Stimulated activated CD8-positive, alpha-beta memory T cell treated with anti-CD3 and anti-CD28 coated beads, Interleukin-4, amount 100 ng/mL, for 4 hours (primary cell): Measurements from ENCODE around the gene SPDYE4.
"Not testable (repeated sequence)": the region's sequence is repeated elsewhere in the genome, so short reads cannot be mapped to it uniquely, and the experiment has no call there.

Experiments used
- DNase-seq, 2 donors: peaks; one replicate each; pipeline ENCODE4 v3.0.0-alpha.2; 2020; ENCODE audit warnings: low read depth in 2 of 2, low spot score in 1 of 2

The SPDYE4 gene, protein sequence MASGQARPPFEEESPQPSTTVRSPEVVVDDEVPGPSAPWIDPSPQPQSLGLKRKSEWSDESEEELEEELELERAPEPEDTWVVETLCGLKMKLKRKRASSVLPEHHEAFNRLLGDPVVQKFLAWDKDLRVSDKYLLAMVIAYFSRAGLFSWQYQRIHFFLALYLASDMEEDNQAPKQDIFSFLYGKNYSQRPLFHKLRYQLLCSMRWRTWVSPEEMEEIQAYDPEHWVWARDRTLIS

DNA sequence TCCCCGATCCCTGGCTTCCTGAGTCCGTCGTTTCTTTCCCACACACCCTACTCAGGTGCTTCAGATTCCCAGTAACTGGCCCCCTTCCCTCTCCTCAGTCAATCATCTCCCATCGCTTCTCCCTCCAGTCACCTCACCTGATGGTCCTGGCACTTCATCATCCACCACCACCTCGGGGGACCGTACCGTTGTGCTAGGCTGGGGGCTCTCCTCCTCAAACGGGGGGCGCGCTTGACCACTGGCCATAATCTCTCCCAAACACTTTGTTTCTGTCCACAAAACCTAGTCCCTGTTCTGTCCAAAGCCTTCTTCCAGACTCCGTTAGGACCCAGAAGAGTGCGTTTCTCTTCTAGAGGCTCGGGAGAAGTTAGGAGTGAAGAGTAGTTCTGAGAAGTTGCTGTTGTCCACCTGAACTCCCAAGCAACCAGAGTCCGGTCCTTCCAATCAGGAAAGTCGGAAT, at the start of gene SPDYE4:
TSS of gene SPDYE4 (minus strand) at position 410 of the 460 bp plus-strand sequence. CDS start at position 246, 164 bp downstream.
- no peak for DNase-seq

DNA sequence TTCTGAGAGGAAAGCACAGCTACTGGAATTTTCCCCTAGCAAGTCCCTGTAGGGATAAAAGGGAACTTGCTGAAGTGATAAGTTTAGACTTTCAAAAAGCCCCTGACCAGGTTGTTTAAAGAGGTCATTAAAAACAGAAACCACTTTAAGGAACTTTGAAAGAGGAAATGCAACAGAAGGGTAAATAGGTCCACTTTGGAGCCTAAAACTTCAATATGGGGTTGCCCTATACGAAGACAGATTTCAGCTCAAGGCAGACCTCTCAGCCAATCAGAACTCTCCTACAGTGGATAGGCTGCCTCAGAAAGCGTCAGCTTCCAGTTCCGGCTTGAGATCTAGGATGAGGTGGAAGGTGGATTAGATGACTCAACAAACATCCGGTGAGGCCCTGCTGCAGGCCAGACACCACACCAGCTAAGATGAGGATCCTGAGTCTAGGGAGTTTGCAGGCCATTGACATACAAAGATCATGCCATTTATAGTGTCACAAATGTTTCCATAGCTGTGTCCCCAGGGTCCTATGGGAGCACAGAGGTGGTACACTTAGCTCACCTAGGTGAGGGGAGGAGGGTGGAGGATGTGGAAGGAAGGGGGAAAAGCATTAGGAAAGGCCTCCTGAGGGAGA, 48.7 kb upstream of the SPDYE4 start:
- no peak for DNase-seq

DNA sequence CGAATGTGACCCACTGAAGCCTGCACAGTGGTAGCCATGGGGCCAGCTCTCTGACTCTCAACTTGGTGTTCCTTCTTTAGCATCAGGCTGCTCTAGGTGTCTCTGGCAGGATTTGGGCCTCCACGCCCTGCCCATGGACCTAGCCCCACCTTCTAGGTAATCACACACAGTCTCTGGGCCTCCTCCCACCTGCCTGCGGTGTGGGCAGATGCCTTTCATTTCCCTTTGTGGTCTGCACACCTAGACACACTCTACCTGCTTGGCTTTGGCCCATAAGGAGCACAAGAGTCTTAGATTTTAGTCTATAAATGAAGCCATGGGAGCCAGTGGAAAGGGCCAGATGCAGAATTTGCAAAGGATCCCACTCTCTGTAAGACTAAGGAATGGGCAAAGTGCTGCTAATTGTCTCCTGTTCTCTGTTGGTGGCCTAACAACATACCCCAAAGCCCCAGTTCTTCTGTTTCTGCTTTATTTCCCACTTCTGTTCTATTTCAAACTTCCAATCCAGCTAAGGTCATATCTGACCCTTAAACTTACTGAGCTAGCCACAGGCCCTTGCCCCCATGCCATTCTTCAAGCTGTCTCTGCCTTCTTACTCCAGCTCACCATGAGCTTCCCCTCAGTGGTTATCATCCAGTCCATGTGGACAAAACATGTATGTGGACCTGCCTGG, 48.0 kb upstream of the SPDYE4 start:
- no peak for DNase-seq

DNA sequence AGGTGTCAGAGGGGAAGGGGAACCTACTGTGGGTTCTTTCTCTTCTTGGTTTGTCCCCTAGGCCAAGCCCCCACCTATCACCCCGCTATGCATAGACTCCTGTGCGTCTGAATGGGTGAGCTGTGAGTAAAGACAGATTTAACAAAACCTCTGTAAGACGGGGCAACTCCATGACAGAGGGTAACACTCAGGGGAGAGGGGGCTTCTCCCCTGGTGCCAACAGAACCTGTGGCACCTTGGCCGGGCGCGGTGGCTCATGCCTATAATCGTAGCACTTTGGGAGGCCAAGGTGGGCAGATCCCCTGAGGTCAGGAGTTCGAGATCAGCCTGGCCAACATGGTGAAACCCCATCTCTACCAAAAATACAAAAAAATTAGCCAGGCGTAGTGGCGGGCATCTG, 47.0 kb upstream of the SPDYE4 start:
- not testable (repeated sequence) for DNase-seq

DNA sequence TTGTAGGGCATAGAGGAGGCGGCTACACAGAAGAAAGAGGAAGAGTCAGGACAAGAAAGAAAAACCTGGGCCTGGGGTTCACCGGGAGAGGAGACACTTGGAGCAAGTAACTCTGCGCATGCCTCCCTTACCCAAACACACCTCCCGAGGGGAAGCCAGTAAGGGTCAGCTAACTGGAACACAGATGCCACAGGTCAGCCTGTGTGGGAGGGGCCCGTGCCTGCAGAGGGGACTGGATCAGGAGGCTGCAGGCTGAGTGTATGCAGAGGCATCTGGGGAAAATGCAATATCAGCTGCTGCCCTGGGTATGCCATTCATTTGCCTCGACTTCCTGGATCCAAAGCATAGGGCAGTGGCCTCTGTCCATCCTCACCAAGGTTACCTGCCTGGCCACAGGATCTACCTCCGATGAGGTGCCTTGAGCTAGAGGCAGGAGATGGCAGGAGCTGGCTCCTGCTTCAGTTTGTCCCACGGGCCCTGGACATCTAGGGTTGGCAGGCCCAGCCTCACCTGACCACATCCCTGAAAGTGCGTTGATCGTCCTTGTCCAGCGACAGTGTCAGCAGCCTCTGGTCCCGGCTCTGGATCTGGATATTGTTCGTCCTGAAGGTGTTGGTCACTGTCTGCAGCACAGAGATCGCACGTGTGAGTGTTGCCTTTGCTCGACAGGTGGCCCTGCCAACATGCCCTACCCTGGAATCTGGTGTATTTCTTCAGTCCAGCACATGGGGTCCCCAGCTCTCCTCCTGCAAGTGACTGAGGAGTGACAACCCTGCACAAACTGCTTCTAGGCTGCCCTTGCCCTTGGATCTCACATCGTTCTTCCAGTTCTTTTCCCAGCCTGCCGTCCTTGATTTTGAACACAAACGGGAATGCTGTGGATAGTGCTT, 45.4 kb upstream of the SPDYE4 start:
- DNase-seq = no peak

DNA sequence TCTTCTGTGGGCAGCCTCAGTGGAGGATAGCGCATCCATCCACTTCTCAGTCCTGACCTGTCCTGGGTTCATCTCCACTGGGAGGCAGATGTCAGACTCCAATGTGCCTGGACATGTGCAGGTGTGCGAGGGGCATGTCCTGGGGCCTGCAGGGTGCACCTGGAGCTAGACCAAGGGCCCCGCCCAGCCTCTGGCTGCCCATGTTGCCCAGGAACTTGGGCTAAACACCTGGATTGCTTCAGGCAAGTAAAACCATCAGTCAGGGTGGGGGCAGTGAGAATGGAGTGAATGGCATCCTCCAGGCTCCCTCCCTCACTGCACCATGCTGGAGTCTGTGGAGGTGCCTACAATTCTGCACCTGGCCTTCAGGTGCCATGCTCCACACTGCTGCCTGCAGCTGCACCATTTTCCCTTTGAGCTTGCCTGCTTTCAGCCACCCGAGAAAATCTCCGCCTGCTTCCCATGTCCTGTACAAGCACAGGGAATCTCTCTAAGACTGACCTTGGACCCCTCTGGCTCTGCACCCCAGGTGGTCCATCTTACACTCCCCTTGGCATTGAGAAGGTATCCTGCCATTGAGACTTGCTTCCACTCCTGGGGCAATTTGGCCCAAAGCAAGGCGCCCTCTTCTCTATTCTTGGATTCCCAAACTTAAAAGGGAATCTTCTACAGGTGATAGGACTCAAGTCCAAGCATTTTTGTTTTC, 42.9 kb upstream of the SPDYE4 start:
- no peak for DNase-seq

DNA sequence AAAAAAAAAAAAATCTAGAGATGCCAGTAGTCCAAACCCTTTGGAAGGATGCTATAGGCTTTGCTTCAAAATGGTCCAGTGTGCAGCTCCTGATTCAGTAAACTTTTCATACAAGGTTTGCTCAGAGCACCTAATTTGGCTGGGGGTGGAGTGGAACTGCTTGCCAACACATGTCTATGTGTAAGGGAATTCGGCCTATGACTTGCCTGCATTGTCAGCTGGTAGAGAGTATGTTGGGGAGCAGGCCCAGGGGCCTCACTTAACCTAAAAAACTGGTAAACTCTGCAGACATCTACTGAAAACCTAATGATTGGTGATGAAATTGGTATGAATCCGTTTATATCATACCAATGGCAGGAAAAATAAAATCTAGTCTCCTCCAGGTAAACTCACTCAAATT, 42.3 kb upstream of the SPDYE4 start:
- DNase-seq = no peak

DNA sequence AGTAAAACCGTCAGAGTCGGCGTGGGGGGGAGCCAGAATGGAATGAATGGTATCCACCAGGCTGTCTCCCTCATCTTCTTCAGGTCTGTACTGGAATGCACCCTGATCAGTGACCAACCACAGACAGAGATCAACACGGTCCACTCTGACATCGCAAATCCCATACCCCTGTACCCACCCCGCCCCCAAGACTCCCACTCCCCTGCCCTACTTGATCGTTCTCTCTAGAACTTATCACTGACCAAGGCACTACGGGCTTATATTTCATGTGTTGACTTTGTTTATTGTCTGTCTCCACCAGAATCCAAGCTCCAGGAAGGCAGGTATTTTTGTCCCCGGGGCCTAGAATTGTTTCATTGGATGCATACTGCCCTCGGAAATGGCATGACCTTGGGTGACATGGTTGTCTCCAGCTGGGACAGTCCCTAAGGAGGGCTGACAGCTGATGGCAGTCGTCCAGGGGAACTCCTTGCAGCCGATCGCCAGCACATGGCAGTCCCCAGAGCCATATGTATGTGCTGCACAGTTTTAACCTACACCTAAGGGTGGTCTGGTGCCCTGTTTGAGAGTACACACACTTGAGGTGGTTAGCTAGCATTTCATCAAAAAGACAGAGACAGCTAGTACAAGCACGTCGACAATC, 41.3 kb upstream of the SPDYE4 start:
- DNase-seq = no peak

DNA sequence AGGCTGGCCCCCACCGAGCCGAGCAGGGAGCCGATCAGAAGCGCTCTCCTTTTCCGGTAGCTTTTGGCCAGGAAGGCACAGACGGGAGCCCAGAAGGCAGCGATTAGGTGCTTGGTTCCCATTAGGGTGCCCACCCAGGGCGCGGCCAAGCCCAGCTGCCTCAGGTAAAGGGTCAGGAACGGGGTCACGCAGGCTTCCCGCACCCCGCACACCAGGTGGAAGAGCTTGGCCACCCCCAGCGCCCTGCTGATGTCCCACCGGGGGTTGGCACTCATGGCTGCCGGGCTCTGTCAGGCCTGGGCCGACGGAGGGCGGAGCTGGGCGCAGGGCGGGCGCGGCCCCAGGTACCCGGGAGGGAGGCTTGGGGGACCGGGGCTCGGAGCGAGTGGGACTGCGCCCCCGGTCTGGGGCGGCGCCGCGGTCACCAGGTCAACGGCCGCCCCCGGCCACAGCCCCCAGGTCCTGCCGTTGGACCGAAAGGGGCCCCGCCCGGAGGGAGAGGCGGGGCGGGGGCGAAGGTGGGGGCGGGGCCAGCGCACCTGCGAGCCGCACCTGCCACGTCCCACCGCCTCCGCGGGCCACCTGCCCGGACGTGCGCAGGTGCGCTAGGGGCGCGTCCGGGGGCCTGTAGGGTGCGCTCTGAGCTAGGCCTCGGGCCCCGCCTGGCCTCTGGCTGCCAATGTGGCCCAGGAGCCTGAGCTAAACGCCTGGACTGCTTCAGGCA, 40.7 kb upstream of the SPDYE4 start, which contains the start of gene MFSD6L:
TSS of gene MFSD6L (minus strand) at position 520 of the 724 bp plus-strand sequence. CDS start at position 275, 245 bp downstream.
- no peak for DNase-seq

DNA sequence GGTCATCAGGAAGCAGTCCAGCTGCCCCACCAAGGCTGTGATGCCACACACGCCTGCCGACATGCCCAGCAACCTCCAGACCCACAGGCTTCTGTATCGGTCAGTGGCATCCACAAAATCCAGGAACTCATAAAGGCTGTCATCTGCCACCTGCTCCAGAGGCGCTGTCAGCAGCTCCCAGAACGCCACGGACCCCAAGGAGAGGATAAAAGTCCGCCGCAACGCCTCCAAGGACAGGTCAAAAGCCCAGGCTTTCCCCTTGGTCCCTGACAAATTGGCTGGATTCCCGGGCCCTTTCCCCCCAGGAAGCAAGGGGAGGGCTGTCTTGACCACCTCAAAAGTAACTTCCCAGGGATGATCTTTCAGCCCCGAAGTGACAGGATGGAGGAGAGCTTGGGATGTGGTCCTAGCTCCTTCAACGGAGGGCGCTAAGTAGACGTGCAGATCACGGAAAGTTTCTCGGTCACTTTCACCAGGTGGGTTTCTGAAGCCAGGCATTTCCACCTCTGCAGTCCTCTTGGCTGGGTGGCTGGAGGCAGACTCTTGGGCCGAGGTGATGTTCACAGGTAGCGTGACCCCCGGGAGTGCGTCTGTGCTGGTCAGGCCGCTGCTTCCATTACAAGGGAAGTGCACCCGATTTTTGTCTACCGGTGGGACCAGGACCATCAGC, 40.0 kb upstream of the SPDYE4 start:
- no peak for DNase-seq

DNA sequence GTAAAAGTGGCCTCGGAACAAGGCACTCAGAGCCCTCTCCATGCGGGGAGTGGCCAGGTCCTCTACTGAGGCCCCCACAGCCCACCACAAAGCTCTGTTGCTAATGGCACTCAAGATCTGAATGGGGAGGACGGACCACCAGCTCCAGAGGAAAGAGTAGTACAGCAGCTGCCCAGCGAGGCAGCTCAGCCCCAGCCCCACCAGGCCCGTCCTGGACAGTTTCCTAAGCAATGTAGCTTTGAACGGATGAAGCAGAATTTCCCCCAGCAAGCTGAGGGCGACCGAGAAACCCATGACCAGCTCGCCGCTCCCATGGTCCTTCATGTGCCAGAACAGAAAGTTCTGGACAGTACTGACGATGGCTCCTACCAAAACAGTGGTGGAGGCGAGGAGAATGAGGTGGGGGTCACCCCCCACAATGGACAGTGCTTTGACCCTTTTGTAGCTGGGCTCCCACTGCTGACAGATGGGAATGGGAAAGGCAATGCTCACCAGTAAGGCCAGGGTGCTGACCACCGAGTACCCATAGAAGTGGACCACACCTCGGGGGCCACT, 39.4 kb upstream of the SPDYE4 start:
- no peak for DNase-seq

DNA sequence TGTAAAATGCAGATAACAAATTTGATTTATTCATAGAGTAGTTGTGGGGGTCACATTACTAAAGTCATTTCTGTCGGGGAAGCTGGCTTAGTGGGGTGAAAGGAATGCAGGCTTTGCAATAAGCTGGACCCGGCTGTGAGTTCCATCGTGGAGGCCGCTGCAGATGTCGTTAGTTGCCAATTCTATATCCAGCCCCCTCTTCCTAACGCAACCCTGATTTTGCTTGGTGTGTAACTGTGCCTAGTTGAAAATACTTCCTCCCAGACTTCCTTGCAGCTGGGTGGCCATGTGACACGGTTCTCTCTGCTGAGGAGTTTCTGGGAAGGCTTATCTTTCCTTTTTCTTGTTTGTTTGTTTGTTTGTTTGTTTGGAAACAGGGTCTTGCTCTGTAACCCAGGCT, 36.3 kb upstream of the SPDYE4 start:
- no peak for DNase-seq

DNA sequence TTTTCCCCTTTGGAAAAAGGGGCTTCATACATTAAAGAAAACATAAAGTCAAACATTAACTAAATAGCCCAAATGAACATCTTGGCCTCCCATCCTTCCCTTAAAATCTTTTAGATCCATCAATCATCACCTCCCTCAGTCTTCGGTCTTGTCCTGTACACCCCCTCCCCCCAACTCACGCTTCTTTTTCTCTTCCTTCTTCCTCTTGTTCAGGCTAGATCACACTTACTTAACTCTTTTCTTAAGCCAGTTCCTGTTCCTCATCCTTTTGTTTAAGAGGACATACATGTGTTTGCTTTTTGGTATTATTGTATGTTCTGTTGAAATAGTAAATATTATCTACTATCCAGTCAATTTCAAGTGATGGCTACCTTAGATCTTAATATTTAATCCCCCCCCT, 35.3 kb upstream of the SPDYE4 start:
- DNase-seq = no peak

DNA sequence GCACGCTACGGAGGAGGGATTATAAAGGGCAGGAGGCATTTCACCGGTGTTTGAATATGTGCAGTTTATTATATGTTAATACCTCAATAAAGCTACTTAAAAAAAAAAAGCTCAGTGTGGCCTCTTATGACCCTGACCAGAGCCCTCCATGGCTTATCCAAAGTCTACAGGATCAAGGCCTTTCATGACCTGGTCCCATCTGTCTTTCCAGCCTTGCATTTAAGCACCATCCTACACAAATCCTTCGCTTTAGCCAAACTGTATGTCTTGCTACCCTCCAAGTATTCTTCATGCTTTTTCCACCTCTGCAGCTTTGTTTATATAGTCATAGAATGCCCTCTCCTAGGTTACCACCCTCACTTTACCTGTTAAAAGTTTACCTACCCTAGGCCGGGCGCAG, 34.3 kb upstream of the SPDYE4 start:
- no peak for DNase-seq

DNA sequence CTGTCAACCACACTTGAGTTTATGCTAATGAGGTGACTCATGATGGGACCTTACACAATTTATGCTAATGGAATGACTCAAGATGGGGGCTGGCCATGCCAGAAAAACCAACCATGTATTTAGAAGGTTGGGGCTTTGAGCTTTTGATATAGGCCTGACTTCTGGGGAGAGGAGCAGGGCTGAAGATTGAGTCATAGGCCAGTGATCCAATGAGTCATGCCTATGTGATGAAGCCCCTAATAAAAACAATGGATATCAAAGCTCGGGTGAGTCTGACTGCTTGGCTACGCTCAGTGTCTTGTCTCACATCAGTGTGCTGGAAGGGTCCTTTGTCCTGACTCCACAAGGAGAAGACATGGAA, 33.5 kb upstream of the SPDYE4 start:
- DNase-seq = no peak

DNA sequence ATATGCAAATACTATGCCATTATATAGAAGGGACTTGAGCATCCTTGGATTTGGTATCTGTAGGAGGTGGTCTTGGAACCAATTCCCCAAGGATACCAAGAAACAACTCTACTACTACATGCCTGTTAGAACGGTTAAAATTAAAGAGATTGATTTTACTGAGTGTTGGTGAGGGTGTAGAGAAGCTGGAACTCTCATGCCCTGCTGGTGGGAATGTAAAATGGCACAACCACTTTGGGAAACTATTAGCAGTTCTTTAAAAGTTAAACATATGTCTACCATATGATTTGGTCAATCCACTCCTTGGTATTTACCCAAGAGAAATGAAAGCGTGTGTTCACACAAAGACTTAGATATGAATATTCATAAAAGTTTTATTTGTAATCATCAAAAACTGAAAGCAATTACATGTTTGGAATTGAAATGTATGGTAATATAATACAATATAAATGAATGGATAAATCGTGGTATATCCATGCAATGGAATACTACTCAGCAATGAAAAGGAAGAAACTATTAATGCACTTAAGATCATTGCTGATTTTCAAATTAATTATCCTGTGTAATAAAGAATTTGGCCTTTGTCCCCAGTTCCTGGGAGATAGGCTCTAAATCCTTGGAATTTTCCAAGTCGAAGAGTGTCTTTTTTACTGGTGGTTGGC, 33.0 kb upstream of the SPDYE4 start:
- DNase-seq = no peak

DNA sequence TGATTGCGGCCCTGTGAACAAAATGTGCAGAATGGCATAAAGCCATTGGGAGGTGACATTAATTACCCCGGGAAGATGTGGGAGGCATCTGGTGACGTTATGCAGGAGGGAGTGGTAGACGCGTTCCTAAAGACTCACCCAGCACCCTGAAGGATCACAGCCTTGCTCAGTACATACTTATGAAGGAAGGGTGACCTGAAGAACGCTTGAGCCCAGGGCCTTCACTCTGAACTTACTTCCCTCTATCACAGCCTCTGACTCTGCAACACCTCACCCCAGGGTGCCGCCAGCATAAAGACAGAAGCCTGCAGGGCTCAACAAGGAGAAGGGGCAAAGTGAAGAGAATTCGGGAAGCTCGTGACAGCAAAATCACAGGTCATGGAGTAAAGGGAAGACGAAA, 31.4 kb upstream of the SPDYE4 start:
- no peak for DNase-seq

DNA sequence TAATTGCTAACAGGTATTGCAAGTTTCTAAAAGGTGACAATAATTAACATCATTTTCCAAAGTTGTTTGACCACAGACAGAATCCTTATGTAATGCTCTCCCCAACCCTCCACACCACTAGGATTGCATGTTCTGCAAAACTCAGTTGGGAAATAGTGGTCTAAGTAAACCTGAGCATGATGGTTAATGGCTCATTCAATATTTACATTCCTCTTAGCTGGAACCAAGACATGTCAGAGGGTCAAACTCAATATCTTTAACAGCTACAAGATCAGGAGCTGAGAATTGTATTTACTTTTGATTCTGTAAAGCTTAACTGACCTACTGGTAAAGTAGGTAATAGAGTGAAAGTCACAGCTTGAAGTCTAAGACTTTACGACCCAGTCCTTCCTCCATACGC, 30.7 kb upstream of the SPDYE4 start:
- no peak for DNase-seq
